Body of pancreas (tissue), 4 donors: ENCODE data around the gene TUBB2A. TPM values are rescaled to one million over a fixed set of nuclear protein-coding genes. Genes with fewer than 3 reads are reported as not detected.
"Not testable (repeated sequence)": the region's sequence is repeated elsewhere in the genome, so short reads cannot be mapped to it uniquely, and the experiment has no call there.

ENCODE experiments used
- ATAC-seq: fragments of 150-250 bp; one replicate; pipeline ENCODE4 v1.9.1; 2016
- DNase-seq, 4 donors: peaks; one replicate each; pipeline ENCODE4 v3.0.0-alpha.2; 2019
- H3K27ac ChIP-seq, 4 donors: fragments of 200-600 bp; sonication (generic); 1 replicate in 3 of 4; 2 replicates in 1 of 4; pipeline versions ENCODE4 v1.5.1 to v1.6.1; 2016 to 2019; ENCODE audit warnings: mild to moderate bottlenecking in 1 of 4, mixed read lengths in 1 of 4, moderate library complexity in 1 of 4
- H3K27me3 ChIP-seq, 2 donors: fragments of 200-600 bp; sonication (generic); one replicate each; pipeline ENCODE4 v1.6.0; 2016; ENCODE audit warnings: mild to moderate bottlenecking in 1 of 2
- H3K36me3 ChIP-seq, 2 donors: fragments of 200-600 bp; sonication (generic); replicated peaks in 1 of 2; 2 replicates each; pipeline ENCODE4 v1.5.1; 2016; ENCODE audit warnings: low read depth in 2 of 2; ENCODE audit not compliant: insufficient read depth in 1 of 2
- H3K4me1 ChIP-seq: fragments of 200-600 bp; sonication (generic); one replicate; pipeline ENCODE4 v1.6.0; 2016
- H3K4me3 ChIP-seq, 2 donors: fragments of 200-600 bp; sonication (generic); 1 replicate in 1 of 2; 2 replicates in 1 of 2; pipeline ENCODE4 v1.5.1; 2016 to 2019
- H3K9me3 ChIP-seq, 3 donors: fragments of 200-600 bp; sonication (generic); 1 replicate in 2 of 3; 2 replicates in 1 of 3; pipeline ENCODE4 v1.5.1; 2016
- POLR2A ChIP-seq, 3 donors: fragments of 450-650 bp; IDR thresholded peaks; one replicate each; pipeline ENCODE4 v1.6.1; 2016; ENCODE audit warnings: antibody characterized with exemption in 3 of 3, mild to moderate bottlenecking in 2 of 3
- WGBS, 2 donors: methylation state at CpG; one replicate each; pipeline ENCODE4 v1.1.5; 2017; 5-methylcytosine and 5-hydroxymethylcytosine counted together
- intact Hi-C: fragments of 100-400 bp; cut with DNase I; formaldehyde crosslinking; loops from one replicate; pipeline ENCODE4 v1.15.1; 2023
- total RNA-seq, 2 donors: library from RNA; depleted of rRNA; stranded (reverse); fragments of >200 nt; gene quantifications; one replicate each; pipeline ENCODE4 v1.1.0, GENCODE V29; 2016
- TF ChIP-seq, protein P1 (sequence below), 7 experiments: fragments of 450-650 bp in 4 of 7; fragments of 200-600 bp in 3 of 7; sonication (generic) in 3 of 7; IDR thresholded peaks; one replicate each; pipeline ENCODE4 v1.5.1; 2016 to 2019; ENCODE audit warnings: antibody characterized with exemption in 7 of 7

TUBB2A gene
- total RNA-seq, 2 donors from 2014 or later = 44.9 to 54.1 TPM

- H3K27ac ChIP-seq = no peak overlapping the region
- no peaks in the 10 kb centered on the region for H3K4me1 ChIP-seq
- intact Hi-C loops = no loop called here
- ATAC-seq = no peak
- H3K27me3 ChIP-seq = no peaks in the 10 kb centered on the region
- TF ChIP-seq, protein P1, sequence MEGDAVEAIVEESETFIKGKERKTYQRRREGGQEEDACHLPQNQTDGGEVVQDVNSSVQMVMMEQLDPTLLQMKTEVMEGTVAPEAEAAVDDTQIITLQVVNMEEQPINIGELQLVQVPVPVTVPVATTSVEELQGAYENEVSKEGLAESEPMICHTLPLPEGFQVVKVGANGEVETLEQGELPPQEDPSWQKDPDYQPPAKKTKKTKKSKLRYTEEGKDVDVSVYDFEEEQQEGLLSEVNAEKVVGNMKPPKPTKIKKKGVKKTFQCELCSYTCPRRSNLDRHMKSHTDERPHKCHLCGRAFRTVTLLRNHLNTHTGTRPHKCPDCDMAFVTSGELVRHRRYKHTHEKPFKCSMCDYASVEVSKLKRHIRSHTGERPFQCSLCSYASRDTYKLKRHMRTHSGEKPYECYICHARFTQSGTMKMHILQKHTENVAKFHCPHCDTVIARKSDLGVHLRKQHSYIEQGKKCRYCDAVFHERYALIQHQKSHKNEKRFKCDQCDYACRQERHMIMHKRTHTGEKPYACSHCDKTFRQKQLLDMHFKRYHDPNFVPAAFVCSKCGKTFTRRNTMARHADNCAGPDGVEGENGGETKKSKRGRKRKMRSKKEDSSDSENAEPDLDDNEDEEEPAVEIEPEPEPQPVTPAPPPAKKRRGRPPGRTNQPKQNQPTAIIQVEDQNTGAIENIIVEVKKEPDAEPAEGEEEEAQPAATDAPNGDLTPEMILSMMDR (IDR thresholded peaks at IDR 0.05) = no peak
- TF ChIP-seq POLR2A (IDR thresholded peaks at IDR 0.05) = no peak
- 80 to 85% methylated on average over 17 to 23 of the region's 23 CpGs for WGBS, 2 donors
- no peaks in the 10 kb centered on the region for H3K9me3 ChIP-seq
- H3K4me3 ChIP-seq = no peak overlapping the region
- DNase-seq = no peak
- H3K36me3 ChIP-seq = no peaks in the 10 kb centered on the region
These were observed 35.9 kb upstream of the TUBB2A start for GRCh38 chr6:3193102-3193849.

DNA sequence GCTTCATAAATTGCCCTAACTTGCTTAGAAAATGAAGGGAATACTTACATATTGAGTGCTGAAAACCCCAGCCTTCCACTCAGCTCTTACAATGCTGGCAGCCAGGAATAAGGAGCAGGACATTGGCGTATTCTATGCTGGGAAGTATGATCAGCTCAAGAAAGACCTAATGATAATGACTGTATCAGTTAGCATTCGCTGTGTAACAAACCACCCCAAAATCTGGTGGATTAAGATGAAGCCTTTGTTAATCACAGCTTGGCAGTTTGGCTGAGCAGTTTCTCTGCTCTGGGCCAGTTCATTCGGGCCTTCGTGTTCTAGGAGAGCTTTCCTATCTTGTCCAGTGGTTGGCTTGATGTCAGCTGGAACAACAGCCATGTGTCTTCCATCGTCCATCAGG, 33.4 kb upstream of the TUBB2A start:
- 89 to 93% methylated on average over 5 of the region's 5 CpGs for WGBS, 2 donors
- Histone ChIP-seq H3K9me3 (no peaks in the 10 kb centered on the region), H3K36me3 (no peaks in the 10 kb centered on the region), H3K27me3 (no peaks in the 10 kb centered on the region), H3K4me3 (no peak overlapping the region), H3K27ac (no peak overlapping the region), H3K4me1 (no peaks in the 10 kb centered on the region)
- TF ChIP-seq, protein P1 (IDR thresholded peaks at IDR 0.05) = no peak
- no peak for TF ChIP-seq POLR2A (IDR thresholded peaks at IDR 0.05)
- ATAC-seq (no peak), DNase-seq (no peak)
- intact Hi-C loops = no loop called here

GRCh38 chr6:3190056-3190455, 32.7 kb upstream of the TUBB2A start:
- no peak for TF ChIP-seq POLR2A (IDR thresholded peaks at IDR 0.05)
- TF ChIP-seq, protein P1 (IDR thresholded peaks at IDR 0.05) = no peak
- 50 to 78% methylated on average over 3 to 4 of the region's 4 CpGs for WGBS, 2 donors
- H3K36me3 ChIP-seq = no peaks in the 10 kb centered on the region
- no peak for DNase-seq
- no peaks in the 10 kb centered on the region for H3K27me3 ChIP-seq
- H3K9me3 ChIP-seq = no peaks in the 10 kb centered on the region
- no peak for ATAC-seq
- intact Hi-C loops = no loop called here
- no peaks in the 10 kb centered on the region for H3K4me1 ChIP-seq
- no peak overlapping the region for H3K4me3 ChIP-seq
- no peak overlapping the region for H3K27ac ChIP-seq

GRCh38 chr6:3189192-3189591, 31.8 kb upstream of the TUBB2A start:
- H3K27me3 ChIP-seq, intact Hi-C loops, H3K27ac ChIP-seq, H3K36me3 ChIP-seq, H3K4me1 ChIP-seq, DNase-seq, ATAC-seq, H3K9me3 ChIP-seq, H3K4me3 ChIP-seq: not testable (repeated sequence)
- WGBS, 2 donors = 87 to 91% methylated on average over 10 of the region's 10 CpGs

- Histone ChIP-seq H3K9me3 (no peaks in the 10 kb centered on the region), H3K4me3 (no peak overlapping the region), H3K4me1 (no peaks in the 10 kb centered on the region), H3K27me3 (no peaks in the 10 kb centered on the region), H3K27ac (no peak overlapping the region), H3K36me3 (no peaks in the 10 kb centered on the region)
- WGBS, 2 donors = 83 to 90% methylated on average over 7 of the region's 7 CpGs
- intact Hi-C loops = no loop called here
- TF ChIP-seq, protein P1 (IDR thresholded peaks at IDR 0.05) = no peak
- no peak for TF ChIP-seq POLR2A (IDR thresholded peaks at IDR 0.05)
- ATAC-seq = no peak
- no peak for DNase-seq
These were observed 30.9 kb upstream of the TUBB2A start for GRCh38 chr6:3188262-3188661.
